GM18508 (cell line): ENCODE results near the gene CMTR2.
"Not testable (repeated sequence)": the region's sequence is repeated elsewhere in the genome, so short reads cannot be mapped to it uniquely, and the experiment has no call there.

Experiments
- ATAC-seq: cut with Tn5 transposase; IDR thresholded peaks from one replicate; pipeline ENCODE4 v1.9.1; 2021; ENCODE audit warnings: moderate number of reproducible peaks; ENCODE audit not compliant: insufficient read depth, unreplicated experiment

CMTR2 gene, protein sequence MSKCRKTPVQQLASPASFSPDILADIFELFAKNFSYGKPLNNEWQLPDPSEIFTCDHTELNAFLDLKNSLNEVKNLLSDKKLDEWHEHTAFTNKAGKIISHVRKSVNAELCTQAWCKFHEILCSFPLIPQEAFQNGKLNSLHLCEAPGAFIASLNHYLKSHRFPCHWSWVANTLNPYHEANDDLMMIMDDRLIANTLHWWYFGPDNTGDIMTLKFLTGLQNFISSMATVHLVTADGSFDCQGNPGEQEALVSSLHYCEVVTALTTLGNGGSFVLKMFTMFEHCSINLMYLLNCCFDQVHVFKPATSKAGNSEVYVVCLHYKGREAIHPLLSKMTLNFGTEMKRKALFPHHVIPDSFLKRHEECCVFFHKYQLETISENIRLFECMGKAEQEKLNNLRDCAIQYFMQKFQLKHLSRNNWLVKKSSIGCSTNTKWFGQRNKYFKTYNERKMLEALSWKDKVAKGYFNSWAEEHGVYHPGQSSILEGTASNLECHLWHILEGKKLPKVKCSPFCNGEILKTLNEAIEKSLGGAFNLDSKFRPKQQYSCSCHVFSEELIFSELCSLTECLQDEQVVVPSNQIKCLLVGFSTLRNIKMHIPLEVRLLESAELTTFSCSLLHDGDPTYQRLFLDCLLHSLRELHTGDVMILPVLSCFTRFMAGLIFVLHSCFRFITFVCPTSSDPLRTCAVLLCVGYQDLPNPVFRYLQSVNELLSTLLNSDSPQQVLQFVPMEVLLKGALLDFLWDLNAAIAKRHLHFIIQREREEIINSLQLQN

DNA sequence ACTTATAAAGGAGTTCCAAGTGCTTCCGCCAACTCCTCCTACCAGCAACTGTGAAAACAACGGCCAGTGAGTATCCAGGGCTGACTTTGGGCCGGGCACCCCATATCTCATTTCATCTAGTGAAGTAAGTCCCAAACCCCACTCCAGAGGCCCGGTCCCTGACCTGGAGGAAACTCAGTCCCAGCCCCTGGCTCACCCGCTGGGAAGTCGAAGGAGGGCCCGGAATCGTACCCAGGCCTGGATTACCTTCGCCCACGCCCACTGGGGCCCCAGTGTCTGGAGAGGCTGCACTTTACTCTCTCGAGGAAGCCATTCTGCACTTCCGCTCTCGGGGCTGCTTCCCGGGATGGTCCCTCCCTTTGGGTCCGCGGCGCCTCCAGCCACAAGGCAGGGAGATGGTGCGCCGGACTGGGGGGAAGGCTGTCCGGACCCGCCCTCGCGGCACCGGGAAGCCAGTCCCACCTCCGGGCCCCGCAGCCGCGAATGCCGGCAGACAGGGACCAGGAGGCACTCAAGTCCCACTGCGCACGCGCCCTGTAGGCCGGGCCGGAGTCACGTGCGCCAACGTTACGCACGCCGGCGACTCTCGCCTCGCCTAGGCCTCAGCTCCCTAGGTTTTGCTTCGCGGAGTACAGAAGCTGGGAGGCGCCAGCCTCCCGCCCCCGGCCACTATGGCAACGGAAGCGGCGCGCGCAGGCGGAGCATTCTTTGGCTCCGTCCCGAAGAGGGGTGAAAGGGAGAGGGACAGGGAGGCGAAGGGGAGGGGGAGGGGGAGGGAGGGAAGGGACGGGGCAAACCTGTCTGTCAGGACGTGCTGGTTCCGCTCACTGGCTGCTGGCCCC lies at the start of gene CMTR2:
TSS of gene CMTR2 (minus strand) at position 513 of the 842 bp plus-strand sequence. CDS start 3,482 bp downstream, outside the sequence.
- peak; percentile 67 for ATAC-seq

DNA sequence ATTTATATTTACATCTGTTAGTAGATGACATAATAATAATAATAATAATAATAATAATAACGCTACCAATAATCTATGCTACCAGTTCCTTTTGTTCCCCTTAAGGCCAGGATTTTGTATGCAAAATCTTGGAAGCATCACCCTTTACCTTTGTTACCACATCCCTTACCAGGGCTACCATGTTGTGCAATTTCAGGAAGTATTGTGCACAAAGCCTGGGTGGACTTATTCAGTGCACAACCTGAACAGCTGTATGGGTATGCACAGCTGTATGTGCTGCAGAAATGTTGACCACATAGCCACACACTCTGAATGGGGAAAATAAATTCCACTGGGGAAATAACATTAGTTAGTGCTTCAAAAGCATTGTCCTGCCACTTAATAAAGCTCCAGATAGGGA lies 49.4 kb upstream of the CMTR2 start:
- ATAC-seq, result no peak

DNA sequence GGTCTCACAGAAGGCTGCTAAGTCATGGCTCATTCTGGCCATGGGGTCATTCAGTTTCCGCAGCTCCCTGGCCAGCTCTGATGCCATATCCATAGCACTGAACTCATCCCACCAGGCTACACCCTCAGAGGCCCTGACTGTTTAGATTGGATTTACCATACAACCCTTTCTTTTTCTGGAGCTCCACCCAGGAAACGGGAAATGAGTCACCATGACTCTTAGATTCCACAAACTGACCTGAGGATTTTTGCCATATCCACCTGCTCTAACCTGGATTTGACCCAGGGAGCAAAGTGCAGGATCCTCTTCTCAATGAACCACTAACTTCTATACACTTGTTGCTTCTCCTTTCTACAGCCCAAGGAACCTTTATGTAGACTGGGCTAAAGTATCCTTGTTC lies 49.0 kb upstream of the CMTR2 start:
- no peak for ATAC-seq

DNA sequence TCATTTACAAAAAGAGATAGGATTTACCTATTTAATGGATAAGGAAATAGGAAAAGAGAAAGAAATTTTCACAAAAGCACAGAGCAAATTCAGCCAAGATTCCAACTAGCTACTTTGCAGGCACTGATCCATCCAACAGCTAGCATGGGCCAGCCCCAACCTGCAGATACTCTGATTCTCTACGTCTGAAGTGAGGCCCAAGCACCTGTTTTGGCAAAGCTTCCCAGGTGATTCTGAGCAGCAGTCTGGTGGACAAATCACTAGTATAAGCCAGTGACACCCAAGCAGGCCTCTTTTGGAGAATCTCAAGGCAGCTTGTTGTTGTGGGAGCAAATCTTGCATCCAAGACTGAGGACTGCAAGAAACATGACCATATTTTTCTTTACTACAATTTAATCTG lies 48.4 kb upstream of the CMTR2 start:
- no peak for ATAC-seq

DNA sequence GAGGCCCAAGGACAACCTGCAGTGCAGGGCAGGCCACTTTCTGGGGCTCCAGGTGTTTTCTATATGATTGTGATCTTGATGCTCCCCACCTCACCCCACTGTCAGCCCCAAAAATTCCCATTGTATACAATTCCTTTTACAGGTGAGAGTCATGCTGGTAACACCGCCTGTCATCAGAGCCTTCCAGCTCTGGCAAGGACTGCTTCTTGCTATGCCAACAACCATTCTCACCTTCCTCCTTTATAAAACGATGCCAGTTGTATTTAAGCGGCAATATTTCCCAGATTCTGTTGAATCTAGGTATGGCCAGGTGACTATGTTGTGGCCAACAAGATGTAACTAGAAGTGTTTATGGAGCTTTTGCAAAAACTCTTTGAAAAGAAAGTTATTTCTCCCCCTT lies 38.9 kb upstream of the CMTR2 start:
- ATAC-seq, result no peak

DNA sequence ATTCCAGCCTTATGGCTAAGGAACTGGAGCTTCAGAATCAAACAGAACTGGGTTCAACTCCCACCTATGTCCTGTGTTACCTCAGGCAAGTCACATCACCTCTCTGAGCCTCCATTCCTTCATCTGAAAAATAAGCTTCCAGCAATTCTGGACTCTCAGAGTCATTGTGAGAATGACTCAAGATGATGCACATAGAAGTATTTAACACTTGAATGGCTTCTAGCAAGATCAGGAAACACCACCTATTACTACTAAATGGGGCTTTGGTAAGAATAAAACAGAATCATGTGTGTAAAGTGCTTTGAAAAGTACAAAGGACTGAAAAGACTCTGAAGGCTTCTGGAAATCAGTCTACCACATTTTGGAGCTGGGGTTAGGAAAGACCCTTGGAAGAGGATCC lies 38.5 kb upstream of the CMTR2 start:
- no peak for ATAC-seq

DNA sequence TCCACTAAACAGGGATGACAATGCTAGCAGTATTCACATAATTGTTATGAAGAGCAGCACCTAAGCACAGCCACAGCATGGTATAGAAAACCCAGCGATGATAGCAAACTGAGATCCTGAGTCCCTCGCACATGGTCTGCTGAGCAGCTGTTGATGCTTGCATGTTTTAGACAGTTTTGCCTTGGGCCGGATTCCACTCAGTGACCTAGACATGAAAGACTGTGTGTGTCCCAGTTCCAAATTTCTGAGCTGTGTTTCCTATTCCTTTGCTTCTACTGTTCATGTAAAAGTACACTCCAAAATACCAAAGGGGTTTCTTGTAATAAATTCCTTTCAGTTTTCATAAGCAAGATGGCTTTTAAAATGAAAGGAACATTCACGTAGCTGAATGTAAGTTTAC lies 30.8 kb upstream of the CMTR2 start:
- ATAC-seq, result no peak

DNA sequence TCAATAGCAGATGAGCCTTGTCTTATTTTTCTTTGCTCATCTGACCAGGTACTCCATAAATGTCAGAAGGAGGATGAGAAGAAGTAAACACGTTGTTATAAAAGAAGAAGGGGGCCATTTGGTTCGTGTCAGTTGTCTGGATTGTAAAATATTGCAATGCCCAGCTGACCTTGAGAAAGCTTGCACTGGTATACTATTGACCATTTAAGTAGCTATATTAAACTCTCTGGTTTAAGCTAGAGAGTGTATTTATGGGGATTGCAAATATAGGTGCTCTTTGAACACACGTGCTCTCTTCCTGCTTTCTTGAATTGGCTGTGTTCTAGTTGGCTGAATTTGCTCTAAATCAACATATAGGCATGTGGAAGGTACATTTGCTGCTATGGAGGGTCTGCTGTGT lies 26.1 kb upstream of the CMTR2 start:
- no peak for ATAC-seq

DNA sequence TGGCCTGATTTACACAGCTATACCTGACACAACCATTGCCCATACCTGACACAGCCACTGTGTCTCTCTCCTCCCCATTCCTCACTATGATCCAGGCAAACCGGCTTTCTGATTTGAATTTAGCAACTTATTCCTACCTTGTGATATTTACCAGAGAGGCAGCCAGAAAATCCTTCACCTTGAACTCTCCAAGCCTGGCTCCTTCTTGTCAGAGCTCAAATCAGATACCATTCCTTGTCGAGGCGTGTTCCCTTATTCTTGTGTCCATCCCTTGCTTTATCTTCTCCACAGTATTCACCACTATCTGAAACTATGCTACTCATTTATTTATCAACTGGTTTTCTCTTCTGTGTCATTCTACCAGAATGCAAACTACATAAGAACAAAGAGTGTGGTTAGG lies 24.4 kb upstream of the CMTR2 start:
- ATAC-seq, result not testable (repeated sequence)

DNA sequence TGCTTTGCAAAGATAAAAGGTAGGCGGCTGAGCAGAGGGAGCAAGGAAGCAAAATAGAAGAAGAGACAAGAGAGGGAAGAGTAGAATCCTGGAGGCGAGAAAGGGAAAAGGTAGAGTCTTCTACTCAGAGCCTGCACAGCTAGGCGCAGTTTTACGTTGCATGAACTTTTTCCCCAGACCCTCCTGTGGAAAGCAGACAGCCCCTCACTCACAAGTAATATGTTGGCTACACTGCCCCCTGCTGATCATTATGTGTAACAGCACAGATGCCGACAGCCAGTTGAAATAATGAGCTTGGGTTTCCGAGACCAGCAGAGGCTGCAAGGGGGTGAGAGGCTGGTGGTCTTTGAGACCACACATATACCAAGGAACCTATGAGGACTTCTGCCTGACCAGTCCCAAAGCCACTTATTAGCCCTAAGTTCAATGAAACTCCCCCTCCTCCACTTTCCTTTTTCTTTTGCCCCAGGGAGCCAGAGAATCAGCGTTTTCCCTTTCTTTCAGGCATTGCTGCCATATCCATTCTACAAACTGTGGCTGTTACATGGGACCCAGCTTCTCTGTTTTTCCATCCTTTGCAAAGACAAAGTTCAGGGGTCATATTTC lies 22.5 kb upstream of the CMTR2 start:
- no peak for ATAC-seq

DNA sequence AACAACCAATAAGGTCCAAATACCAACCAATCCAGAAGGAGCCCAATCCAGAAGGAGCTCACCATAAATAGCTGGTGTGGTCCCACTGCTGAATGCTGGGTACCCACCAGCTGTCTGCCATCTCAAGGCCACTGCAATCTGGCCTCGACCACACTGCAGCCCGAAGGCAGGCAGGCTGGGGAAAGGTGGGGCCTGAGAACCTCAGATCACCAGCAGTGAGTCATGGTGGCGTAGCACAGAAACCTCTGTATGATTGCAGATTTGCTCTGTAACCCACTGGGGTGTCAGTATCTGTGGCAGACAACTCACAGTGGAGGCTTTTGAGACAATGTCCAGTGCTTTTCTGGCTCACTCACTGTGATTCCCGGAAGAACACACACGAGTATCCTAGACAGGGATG lies 14.7 kb upstream of the CMTR2 start:
- ATAC-seq, result no peak

DNA sequence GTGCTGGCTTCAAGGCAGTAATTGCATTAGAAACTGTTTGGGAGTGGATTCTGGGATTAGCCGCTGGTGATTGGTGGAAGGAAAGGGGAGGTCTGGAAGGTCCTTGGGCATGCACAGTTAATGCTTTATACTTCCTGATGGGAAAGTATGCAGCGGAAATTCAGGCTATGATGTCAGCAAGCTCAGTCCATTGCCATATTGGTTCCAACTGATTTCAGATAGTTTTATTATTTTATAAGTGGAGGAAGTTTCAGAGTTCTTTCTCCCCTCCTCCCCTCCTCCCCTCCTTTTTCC lies 8.1 kb upstream of the CMTR2 start:
- ATAC-seq, result no peak

DNA sequence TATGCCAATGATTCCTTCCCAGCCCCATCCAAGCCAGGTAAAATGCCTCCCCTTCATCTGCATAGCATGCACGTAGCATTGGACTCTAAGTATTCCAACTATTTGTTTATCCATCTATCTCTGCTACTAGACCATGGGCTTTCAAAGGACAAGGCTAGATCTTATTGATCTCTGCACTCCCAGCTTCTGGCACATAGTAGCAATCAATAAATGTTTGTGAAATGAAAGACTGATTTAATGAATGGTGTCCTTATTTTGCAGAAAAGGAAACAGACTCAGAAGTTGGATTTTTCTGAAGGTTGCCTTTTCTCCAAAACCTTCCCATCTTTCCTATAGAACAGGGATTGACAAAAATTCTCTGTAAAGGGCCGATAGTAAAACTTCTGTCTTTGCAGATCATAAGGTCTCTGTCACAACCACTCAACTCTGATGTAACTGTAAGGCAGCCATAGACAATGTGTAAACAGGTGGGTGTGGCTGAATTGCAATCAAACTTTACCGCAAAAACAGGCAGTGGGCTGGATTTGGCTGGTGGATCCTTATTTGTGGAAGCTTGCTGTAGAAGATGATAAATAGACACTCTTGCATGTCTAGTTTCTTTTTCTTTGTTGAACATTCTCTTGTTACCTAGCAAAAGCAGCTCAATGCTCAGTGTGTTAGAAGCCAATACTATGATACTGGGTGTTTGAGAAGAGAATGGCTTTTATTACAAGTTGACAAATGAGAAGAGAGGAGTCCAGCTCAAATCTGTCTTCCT lies 7.6 kb upstream of the CMTR2 start:
- ATAC-seq, result no peak

DNA sequence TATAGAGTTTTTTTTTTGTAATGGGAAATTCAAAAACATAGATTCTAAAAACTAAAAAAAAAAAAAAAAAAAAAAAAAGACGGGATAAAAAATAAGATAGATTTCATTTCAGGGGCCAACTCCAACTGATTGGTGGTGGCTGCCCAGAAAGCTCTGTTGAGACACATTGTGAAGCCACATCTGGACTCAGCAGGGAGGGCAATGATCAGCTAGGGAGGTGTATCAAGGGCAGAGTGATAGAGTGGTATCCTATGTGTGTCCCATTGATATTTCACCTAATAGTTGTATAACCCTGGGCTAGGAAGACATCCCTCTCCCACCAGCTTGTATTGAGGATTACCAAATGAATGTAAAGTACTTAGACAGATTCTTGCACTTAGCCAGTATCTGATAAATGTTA lies 6.7 kb upstream of the CMTR2 start:
- no peak for ATAC-seq

DNA sequence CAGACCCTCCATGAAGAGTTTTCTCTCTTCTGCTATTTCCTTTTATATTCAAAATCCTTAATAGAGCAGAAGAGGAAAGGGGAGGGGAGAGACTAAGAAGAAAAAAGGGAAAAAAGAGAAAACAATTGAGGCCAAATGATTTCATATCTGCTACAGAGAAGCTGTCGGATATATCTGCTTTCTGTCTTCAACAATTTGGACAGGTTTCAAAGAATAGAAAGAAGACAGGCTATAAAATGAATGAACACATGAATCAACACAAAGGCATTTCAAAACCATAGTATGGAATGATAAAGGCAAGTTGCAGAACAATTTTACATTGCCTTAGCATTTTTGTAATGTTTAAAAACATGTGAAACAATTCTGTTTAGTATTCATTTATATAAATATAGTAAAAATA lies 4.7 kb upstream of the CMTR2 start:
- ATAC-seq, result no peak

DNA sequence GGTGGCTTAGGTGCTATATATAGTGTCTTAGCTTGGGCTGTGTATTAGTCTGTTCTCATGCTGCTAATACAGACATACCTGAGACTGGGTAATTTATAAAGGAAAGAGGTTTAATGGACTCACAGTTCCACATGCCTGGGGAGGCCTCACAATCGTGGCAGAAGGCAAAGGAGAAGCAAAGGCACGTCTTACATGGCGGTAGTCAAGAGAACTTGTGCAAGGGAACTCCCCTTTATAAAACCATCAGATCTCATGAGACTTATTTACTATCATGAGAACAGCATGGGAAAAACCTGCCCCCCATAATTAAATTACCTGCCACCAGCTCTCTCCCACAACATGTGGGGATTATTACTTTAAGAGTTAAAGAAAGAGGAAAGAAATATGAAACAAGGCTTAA lies 2.9 kb upstream of the CMTR2 start:
- ATAC-seq, result not testable (repeated sequence)

DNA sequence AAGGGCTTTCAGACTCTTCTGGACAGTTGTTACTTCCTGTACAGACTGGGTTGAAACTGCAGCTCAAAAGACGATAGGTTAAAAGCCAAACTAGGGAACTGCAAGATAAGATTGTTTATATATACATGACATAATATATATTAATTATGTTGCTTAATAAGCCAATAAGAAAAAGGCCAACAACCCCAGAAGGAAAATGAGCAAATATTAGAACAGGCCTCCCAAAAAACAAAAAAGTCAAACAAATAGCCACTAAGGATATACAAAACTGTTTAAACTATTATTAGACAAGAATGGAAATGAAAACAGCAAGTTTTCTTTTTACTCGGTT lies 495 bp upstream of the CMTR2 start:
- no peak for ATAC-seq

DNA sequence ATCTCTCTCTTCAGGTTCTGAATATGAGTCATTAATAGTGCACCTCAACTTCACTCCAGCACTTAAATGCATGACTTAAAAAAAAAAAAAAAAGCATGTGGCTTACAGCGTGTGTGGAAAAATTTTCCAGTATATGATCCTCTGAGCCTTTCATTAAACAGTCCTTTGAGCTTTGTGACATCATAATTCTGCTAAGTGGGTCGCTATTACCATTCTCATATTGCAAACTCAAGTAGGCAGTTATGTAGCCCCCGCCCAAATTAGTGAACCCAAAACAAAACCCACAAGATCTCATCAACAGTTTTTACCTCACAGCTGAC lies 672 bp downstream of the CMTR2 start:
- ATAC-seq, result no peak

DNA sequence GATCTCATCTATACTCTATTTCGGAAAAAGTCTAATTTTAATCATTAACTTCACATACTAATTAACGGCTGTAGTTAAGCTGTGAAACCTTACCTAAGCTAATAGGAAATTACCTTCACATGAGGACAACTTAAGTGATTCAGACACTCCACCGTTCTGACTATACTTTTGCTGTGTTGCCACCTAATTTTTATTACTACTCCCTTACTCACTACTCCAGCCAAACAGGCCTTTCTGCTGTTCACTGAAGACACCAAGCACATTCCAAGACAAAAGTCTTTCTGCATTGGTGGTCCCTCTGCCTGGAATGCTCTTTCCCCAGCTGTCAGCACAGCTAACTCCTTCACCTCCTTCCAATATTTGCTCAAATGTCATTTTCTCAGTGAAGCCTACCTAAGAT lies 1.3 kb downstream of the CMTR2 start:
- no peak for ATAC-seq

DNA sequence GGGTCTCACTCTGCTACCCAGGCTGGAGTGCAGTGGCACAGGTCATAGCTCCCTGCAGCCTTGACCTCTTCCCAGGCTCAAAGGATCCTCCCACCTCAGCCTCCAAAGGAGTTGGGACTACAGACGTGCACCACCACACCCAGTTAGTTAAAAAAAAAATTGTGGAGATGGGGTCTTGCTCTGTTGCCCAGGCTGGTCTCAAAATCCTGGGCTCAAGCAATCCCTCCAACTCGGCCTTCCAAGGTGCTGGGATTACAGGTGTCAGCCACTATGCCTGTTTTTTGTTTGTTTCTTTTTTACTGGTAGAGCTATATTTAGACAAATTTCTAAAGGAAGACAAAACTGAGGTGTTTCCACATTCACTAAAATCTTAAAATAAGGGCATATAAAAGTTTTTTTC lies 1.7 kb downstream of the CMTR2 start:
- ATAC-seq, result no peak
